Subcutaneous abdominal adipose tissue (tissue), 5 donors: Measurements from ENCODE around the gene CFC1.
"Not testable (repeated sequence)": the region's sequence is repeated elsewhere in the genome, so short reads cannot be mapped to it uniquely, and the experiment has no call there.

Experiments
- H3K27ac ChIP-seq: one replicate; pipeline ENCODE4 v1.7.0; 2013; ENCODE audit warnings: low read depth, mild to moderate bottlenecking, inconsistent platforms, low read length, moderate library complexity
- H3K27me3 ChIP-seq, 5 donors: one replicate each; pipeline ENCODE4 v1.7.0; 2013; ENCODE audit warnings: low read length in 5 of 5, inconsistent platforms in 1 of 5; ENCODE audit not compliant: control insufficient read depth in 5 of 5, insufficient read depth in 4 of 5
- H3K36me3 ChIP-seq, 5 donors: one replicate each; pipeline ENCODE4 v1.7.0; 2013; ENCODE audit warnings: low read length in 5 of 5; ENCODE audit not compliant: control insufficient read depth in 5 of 5, insufficient read depth in 5 of 5
- H3K4me1 ChIP-seq, 5 donors: one replicate each; pipeline ENCODE4 v1.7.0; 2013; ENCODE audit warnings: low read length in 5 of 5, mild to moderate bottlenecking in 3 of 5, moderate library complexity in 1 of 5; ENCODE audit not compliant: control insufficient read depth in 5 of 5, insufficient read depth in 5 of 5
- H3K4me3 ChIP-seq, 5 donors: one replicate each; pipeline ENCODE4 v1.7.0; 2013; ENCODE audit warnings: low read length in 5 of 5, low read depth in 1 of 5
- H3K9ac ChIP-seq, 5 donors: one replicate each; pipeline ENCODE4 v1.7.0; 2013; ENCODE audit warnings: low read length in 5 of 5, mild to moderate bottlenecking in 4 of 5, moderate library complexity in 3 of 5
- H3K9me3 ChIP-seq, 5 donors: one replicate each; pipeline ENCODE4 v1.7.0; 2013; ENCODE audit warnings: low read length in 5 of 5; ENCODE audit not compliant: control insufficient read depth in 5 of 5
- donor health status: healthy.
- donor health status: healthy.
- donor health status: healthy.
- donor health status: healthy.
- donor health status: healthy.

CFC1 gene

GRCh38 chr2:130548418-130548817 is 51.0 kb downstream of the CFC1 start:
- not testable (repeated sequence) for H3K27ac ChIP-seq, H3K4me1 ChIP-seq, H3K27me3 ChIP-seq, H3K36me3 ChIP-seq, H3K9me3 ChIP-seq, H3K9ac ChIP-seq, H3K4me3 ChIP-seq

GRCh38 chr2:130544978-130545377 is 54.4 kb downstream of the CFC1 start:
- H3K36me3 ChIP-seq, H3K4me1 ChIP-seq, H3K27me3 ChIP-seq, H3K9me3 ChIP-seq, H3K4me3 ChIP-seq, H3K9ac ChIP-seq, H3K27ac ChIP-seq: not testable (repeated sequence)

- H3K4me1 ChIP-seq, H3K9ac ChIP-seq, H3K27ac ChIP-seq, H3K4me3 ChIP-seq, H3K36me3 ChIP-seq, H3K27me3 ChIP-seq, H3K9me3 ChIP-seq: not testable (repeated sequence)
Measured at GRCh38 chr2:130543785-130544528, 55.4 kb downstream of the CFC1 start.

GRCh38 chr2:130542789-130543188 is 56.6 kb downstream of the CFC1 start:
- H3K4me3 ChIP-seq, H3K9me3 ChIP-seq, H3K27ac ChIP-seq, H3K36me3 ChIP-seq, H3K4me1 ChIP-seq, H3K27me3 ChIP-seq, H3K9ac ChIP-seq: not testable (repeated sequence)
